Measurements from ENCODE around the gene C1QTNF12. TPM values are rescaled to one million over a fixed set of nuclear protein-coding genes. Genes with fewer than 3 reads are reported as not detected.

Gene C1QTNF12
- total RNA-seq, 1 donor from 2014 or later: 2.5 TPM

- Mint-ChIP-seq H3K4me3 (no peak overlapping the region), H3K36me3 (peaks cover 9% of the 10 kb centered on the region)
These were observed 11.3 kb downstream of the C1QTNF12 start for GRCh38 chr1:1235016-1235744.

GRCh38 chr1:1234180-1234808 lies 12.2 kb downstream of the C1QTNF12 start:
- no peaks in the 10 kb centered on the region for H3K27me3 Mint-ChIP-seq
- peak overlapping the region; percentile 84 for H3K4me3 Mint-ChIP-seq
- H3K4me1 Mint-ChIP-seq (ENCODE audit: unreplicated experiment): peaks cover 20% of the 10 kb centered on the region
- H3K36me3 Mint-ChIP-seq: peaks cover 13% of the 10 kb centered on the region
- peak overlapping the region; percentile 57 for H3K27ac Mint-ChIP-seq
- H3K9me3 Mint-ChIP-seq: no peaks in the 10 kb centered on the region
- DNase-seq (ENCODE audit: extremely low spot score, unreplicated experiment): no peak
- TF ChIP-seq, protein P1, sequence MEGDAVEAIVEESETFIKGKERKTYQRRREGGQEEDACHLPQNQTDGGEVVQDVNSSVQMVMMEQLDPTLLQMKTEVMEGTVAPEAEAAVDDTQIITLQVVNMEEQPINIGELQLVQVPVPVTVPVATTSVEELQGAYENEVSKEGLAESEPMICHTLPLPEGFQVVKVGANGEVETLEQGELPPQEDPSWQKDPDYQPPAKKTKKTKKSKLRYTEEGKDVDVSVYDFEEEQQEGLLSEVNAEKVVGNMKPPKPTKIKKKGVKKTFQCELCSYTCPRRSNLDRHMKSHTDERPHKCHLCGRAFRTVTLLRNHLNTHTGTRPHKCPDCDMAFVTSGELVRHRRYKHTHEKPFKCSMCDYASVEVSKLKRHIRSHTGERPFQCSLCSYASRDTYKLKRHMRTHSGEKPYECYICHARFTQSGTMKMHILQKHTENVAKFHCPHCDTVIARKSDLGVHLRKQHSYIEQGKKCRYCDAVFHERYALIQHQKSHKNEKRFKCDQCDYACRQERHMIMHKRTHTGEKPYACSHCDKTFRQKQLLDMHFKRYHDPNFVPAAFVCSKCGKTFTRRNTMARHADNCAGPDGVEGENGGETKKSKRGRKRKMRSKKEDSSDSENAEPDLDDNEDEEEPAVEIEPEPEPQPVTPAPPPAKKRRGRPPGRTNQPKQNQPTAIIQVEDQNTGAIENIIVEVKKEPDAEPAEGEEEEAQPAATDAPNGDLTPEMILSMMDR (conservative IDR thresholded peaks at IDR 0.05): no peak

More at GRCh38 chr1:1235016-1235744, 11.3 kb downstream of the C1QTNF12 start:
- Mint-ChIP-seq H3K4me1 (ENCODE audit: unreplicated experiment) (peaks cover 15% of the 10 kb centered on the region), H3K9me3 (no peaks in the 10 kb centered on the region), H3K27me3 (no peaks in the 10 kb centered on the region), H3K27ac (no peak overlapping the region)
- no peak for DNase-seq (ENCODE audit: extremely low spot score, unreplicated experiment)
- TF ChIP-seq, protein P1 (conservative IDR thresholded peaks at IDR 0.05): no peak

GRCh38 chr1:1233567-1233892 lies 13.0 kb downstream of the C1QTNF12 start:
- peaks cover 20% of the 10 kb centered on the region for H3K4me1 Mint-ChIP-seq (ENCODE audit: unreplicated experiment)
- peaks cover 13% of the 10 kb centered on the region for H3K36me3 Mint-ChIP-seq
- DNase-seq (ENCODE audit: extremely low spot score, unreplicated experiment): no peak
- TF ChIP-seq, protein P1 (conservative IDR thresholded peaks at IDR 0.05): no peak
- H3K27me3 Mint-ChIP-seq: no peaks in the 10 kb centered on the region
- H3K4me3 Mint-ChIP-seq: peak overlapping the region; percentile 84
- H3K9me3 Mint-ChIP-seq: no peaks in the 10 kb centered on the region
- H3K27ac Mint-ChIP-seq: peak overlapping the region; percentile 57

DNA sequence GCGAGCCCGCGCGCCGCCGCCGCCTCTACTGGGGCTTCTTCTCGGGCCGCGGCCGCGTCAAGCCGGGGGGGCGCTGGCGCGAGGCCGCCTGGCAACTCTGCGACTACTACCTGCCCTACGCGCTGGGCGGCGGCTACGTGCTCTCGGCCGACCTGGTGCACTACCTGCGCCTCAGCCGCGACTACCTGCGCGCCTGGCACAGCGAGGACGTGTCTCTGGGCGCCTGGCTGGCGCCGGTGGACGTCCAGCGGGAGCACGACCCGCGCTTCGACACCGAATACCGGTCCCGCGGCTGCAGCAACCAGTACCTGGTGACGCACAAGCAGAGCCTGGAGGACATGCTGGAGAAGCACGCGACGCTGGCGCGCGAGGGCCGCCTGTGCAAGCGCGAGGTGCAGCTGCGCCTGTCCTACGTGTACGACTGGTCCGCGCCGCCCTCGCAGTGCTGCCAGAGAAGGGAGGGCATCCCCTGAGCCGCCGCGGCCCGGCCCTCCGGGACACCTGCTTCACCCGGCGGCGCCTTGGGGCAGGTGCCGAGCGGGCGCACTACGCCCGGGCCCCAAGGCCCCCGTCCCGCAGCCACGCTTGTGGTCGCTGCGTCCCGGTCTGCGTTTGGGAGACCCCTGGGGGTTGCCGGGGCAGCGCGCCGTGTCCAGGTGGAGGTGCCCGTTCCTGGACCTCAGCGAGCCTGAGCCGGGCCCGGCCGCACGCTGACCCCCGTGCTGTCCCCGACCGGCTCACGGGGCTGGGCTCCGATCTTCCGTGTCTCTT lies 13.5 kb downstream of the C1QTNF12 start:
- Mint-ChIP-seq H3K27me3 (no peaks in the 10 kb centered on the region), H3K9me3 (no peaks in the 10 kb centered on the region), H3K4me1 (ENCODE audit: unreplicated experiment) (peaks cover 20% of the 10 kb centered on the region), H3K4me3 (peak overlapping the region; percentile 84), H3K36me3 (peaks cover 13% of the 10 kb centered on the region), H3K27ac (peak overlapping the region; percentile 57)
- TF ChIP-seq, protein P1 (conservative IDR thresholded peaks at IDR 0.05): no peak
- no peak for DNase-seq (ENCODE audit: extremely low spot score, unreplicated experiment)

GRCh38 chr1:1232208-1232795 lies 14.2 kb downstream of the C1QTNF12 start, which contains the start of gene B3GALT6:
B3GALT6 (plus strand) TSS chr1:1232237; CDS start chr1:1232279, 42 bp downstream.
- Mint-ChIP-seq H3K36me3 (peaks cover 13% of the 10 kb centered on the region), H3K4me3 (peak within 1 kb of the TSS; percentile 97), H3K27me3 (no peaks in the 10 kb centered on the region), H3K4me1 (ENCODE audit: unreplicated experiment) (peaks cover 20% of the 10 kb centered on the region), H3K27ac (peak within 1 kb of the TSS; percentile 95), H3K9me3 (no peaks in the 10 kb centered on the region)
- TF ChIP-seq, protein P1 (conservative IDR thresholded peaks at IDR 0.05): no peak
- no peak for DNase-seq (ENCODE audit: extremely low spot score, unreplicated experiment)
